ENCODE results near the gene FAU. TPM values are rescaled to one million over a fixed set of nuclear protein-coding genes. Genes with fewer than 3 reads are reported as not detected.

FAU gene
- total and polyA plus RNA-seq, 10 of the 15 experiments (the other 5 are each of a cell fraction or from before 2014, with no cell fraction given), result 332 to 1,347 (median 990) TPM

GRCh38 chr11:65100674-65101350 is 21.1 kb downstream of the FAU start:
- intact Hi-C loops (cut with micrococcal nuclease; ENCODE audit: unreplicated experiment), result no loop called here
- RAD21 ChIA-PET (ENCODE audit: unreplicated experiment), result interaction anchor here (0.6 kb wide), 1 partner anchor 17 kb away, joined by 3 read pairs; the partner anchor contains the start of gene ZNHIT2
- BruUV-seq (replicated peaks), result no TSS peak
- TF ChIP-seq ZBTB40 (IDR thresholded peaks at IDR 0.05; ENCODE audit: borderline replicate concordance), result no peak
- no peak for TF ChIP-seq KAT2A (conservative IDR thresholded peaks at IDR 0.05; ENCODE audit: control insufficient read depth, low read depth, low read length)
- no peak for TF ChIP-seq CEBPZ (IDR thresholded peaks at IDR 0.05; ENCODE audit: low read depth, low read length)
- no peak for TF ChIP-seq JUNB (IDR thresholded peaks at IDR 0.05)
- no peak for TF ChIP-seq ASH2L (IDR thresholded peaks at IDR 0.05; ENCODE audit: borderline replicate concordance, low read depth)
- no peak for TF ChIP-seq LARP7 (IDR thresholded peaks at IDR 0.05)
- no peak for TF ChIP-seq EED (IDR thresholded peaks at IDR 0.05; ENCODE audit: low read depth)
- TF ChIP-seq TCF7 (IDR thresholded peaks at IDR 0.05; ENCODE audit: borderline replicate concordance), result no peak
- TF ChIP-seq MLLT1 (IDR thresholded peaks at IDR 0.05), result no peak
- no peak for TF ChIP-seq ZNF687 (IDR thresholded peaks at IDR 0.05)

More at GRCh38 chr11:65100674-65101350, 21.1 kb downstream of the FAU start:
- SMC1A ChIA-PET (ENCODE audit: uncharacterized antibody, unreplicated experiment), result no interaction called here
- POLR2A ChIA-PET, result interaction anchor here (0.6 to 1.6 kb wide), 3 partner anchors 26 to 156 kb away, joined by 3 to 8 read pairs (median 5); no protein-coding TSS in a partner anchor
- Histone ChIP-seq H2AFZ (ENCODE audit: control insufficient read depth, low read depth, low read length) (no peak overlapping the region), H3K27me3 (replicated peaks in 1 of 2; ENCODE audit: control insufficient read depth in 2 of 2, insufficient read depth in 2 of 2, low read length in 1 of 2) (no peaks in the 10 kb centered on the region), H3K4me2 (ENCODE audit: control insufficient read depth, insufficient read depth) (no peak overlapping the region), H4K20me1 (ENCODE audit: control insufficient read depth, insufficient read depth) (no peaks in the 10 kb centered on the region), H3K79me2 (ENCODE audit: control insufficient read depth, insufficient read depth, low read length) (peaks cover 9% of the 10 kb centered on the region), H3K4me1 (ENCODE audit: control insufficient read depth, insufficient read depth, low read length) (peaks cover 4% of the 10 kb centered on the region), H3K27ac (ENCODE audit: control insufficient read depth, insufficient read depth) (no peak overlapping the region), H3K4me3 (no peak overlapping the region), H3K9me3 (replicated peaks; ENCODE audit: control insufficient read depth, insufficient read depth, low read length) (no peaks in the 10 kb centered on the region), H3K36me3 (ENCODE audit: control insufficient read depth in 2 of 2, insufficient read depth in 2 of 2, low read length in 1 of 2) (peaks cover 2 to 11% of the 10 kb centered on the region in 2 experiments; a peak in 3 of 4 replicates), H3K9ac (ENCODE audit: control insufficient read depth, insufficient read depth, low read length) (no peak overlapping the region)
- 86% methylated on average over 6 of the region's 6 CpGs for WGBS (ENCODE audit: insufficient coverage, insufficient replicate concordance, low lambda C conversion rate, missing lambda C conversion rate)
- FAIRE-seq (no peak), DNase-seq (ENCODE audit: low read depth, low spot score) (no peak), ATAC-seq (no peak)
- CTCF ChIA-PET, result interaction anchor here (0.6 to 7.0 kb wide), 12 partner anchors 10 to 322 kb away, joined by 3 to 76 read pairs (median 4); partner anchors contain the start of genes ARL2, CAPN1, TM7SF2 and ZNHIT2
- in situ Hi-C loops (cut with MboI), result no loop called here

Measured in GM12878 (cell line).